Fibroblast of skin of left quadriceps (primary cell): ENCODE measurements around the gene TASOR.

Experiments used
- DNase-seq, 2 experiments: peaks; one replicate each; pipeline ENCODE4 v3.0.0-alpha.2; 2013; ENCODE audit warnings: low read depth in 2 of 2

TASOR gene

GRCh38 chr3:56682462-56683121 is 473 bp downstream of the TASOR start:
- DNase-seq: peak; percentile 54 to 57

GRCh38 chr3:56681984-56682461 is 1.0 kb downstream of the TASOR start:
- DNase-seq: no peak

DNA sequence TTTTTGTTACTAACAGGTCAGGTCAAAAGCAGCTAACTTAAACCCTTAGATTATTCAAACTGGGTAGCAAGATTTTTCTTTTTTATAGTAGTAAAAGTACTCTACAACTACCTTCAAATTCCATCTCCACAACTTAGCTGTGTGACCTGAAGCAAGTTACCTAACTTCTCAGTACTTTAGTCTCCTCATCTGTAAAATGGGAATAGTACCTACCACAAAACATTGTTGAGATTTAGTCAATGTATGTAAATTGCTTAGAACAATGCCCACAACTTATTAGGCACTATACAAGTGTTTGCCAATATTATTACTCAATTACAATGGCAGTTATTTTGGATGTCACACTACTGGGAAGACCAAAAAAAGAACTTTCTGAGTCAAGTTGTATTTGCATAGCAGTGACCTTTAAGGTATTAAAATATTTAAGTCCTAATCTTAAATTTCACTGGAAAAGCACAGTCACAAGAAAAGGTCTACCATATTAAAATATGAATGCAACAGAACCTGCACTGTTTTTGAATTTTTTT is 2.9 kb downstream of the TASOR start:
- DNase-seq: no peak

- DNase-seq: no peak
Observed at GRCh38 chr3:56677286-56677685, 5.8 kb downstream of the TASOR start.

GRCh38 chr3:56673781-56674457 is 9.1 kb downstream of the TASOR start:
- DNase-seq: no peak

- no peak for DNase-seq
Observed at GRCh38 chr3:56667973-56668579, 15.0 kb downstream of the TASOR start.

DNA sequence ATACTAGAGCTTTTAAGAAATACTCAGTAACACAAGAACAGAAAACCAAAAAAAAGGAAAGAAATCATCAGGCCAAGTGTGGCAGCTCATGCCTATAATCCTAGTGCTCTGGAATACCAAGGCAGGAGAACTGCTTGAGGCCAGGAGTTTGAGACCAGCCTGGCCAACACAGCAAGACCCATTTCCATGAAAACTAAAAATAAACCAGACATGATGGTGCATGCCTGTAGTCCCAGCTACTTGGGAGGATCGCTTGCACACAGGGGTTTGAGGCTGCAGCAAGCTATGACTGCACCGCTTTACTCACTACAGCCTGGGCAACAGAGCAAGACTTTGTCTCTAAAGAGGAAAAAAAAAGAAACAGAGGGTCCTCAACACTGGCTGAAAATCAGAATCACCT is 18.2 kb downstream of the TASOR start:
- no peak for DNase-seq

GRCh38 chr3:56655709-56656108 is 27.4 kb downstream of the TASOR start:
- no peak for DNase-seq

GRCh38 chr3:56654460-56654859 is 28.6 kb downstream of the TASOR start:
- no peak for DNase-seq

DNA sequence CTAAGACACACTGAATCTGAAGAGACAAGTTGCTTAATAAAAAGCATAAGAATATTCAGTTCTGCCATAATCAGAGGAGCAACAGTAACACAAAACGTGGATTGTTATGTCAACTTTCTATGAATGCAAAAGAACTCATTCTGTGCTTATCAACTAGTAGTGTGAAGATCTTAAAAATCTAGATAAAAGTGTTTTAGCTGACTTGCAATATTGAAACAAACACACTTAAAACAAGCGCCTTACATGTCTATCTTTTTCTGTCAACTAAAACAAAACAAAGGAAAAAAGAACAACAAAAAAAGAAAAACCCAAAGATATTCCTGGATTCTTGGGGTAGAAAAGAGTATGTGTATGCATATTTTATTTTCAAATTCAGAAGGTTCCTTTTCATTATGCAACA is 37.7 kb downstream of the TASOR start:
- no peak for DNase-seq

GRCh38 chr3:56633602-56634535 is 49.2 kb downstream of the TASOR start:
- no peak for DNase-seq
